Endothelial cell of umbilical vein (primary cell): Measurements from ENCODE around the gene SPDYC. TPM values are rescaled to one million over a fixed set of nuclear protein-coding genes. Genes with fewer than 3 reads are reported as not detected.

Experiments used
- BruUV-seq: library from RNA; stranded (reverse); fragments of 400-500 nt; replicated peaks from 2 replicates; lab custom pipeline; 2021; lab: Mats Ljungman, UMichigan
- CTCF ChIA-PET: fragments of 300-600, 350-600 bp; sonication (Branson Sonifier 250); formaldehyde crosslinking; loops from one replicate; lab custom pipeline; 2021; ENCODE audit warnings: antibody characterized with exemption, inconsistent platforms; lab: Charles Lee
- POLR2A ChIA-PET: fragments of 300-600, 350-600 bp; sonication (Branson Sonifier 250); formaldehyde crosslinking; loops from one replicate; lab custom pipeline; 2021; ENCODE audit warnings: antibody characterized with exemption, inconsistent platforms; lab: Charles Lee
- DNase-seq: peaks from one replicate; pipeline ENCODE4 v3.0.0-alpha.2; 2011; ENCODE audit warnings: low read depth, low spot score
- FAIRE-seq: peaks from 2 replicates; lab custom pipeline; 2011; peaks lifted over from hg19 to GRCh38; lab: Jason Lieb, UNC
- H2AFZ ChIP-seq: 2 replicates; pipeline ENCODE4 v1.6.0; 2012; ENCODE audit warnings: low read depth, low read length, control low read depth, inconsistent platforms
- H3K27ac ChIP-seq: 2 replicates; pipeline ENCODE4 v1.5.1; 2011; ENCODE audit warnings: low read depth, mild to moderate bottlenecking, control low read depth, low read length, moderate library complexity; ENCODE audit not compliant: insufficient read depth
- H3K27me3 ChIP-seq, 2 experiments: 2 replicates each; pipeline versions ENCODE4 v1.6.0 to v1.6.1; 2011; ENCODE audit warnings: low read length in 2 of 2, mixed read lengths in 1 of 2; ENCODE audit not compliant: control insufficient read depth in 2 of 2, insufficient read depth in 2 of 2
- H3K36me3 ChIP-seq, 2 experiments: 2 replicates in 1 of 2; 3 replicates in 1 of 2; pipeline ENCODE4 v1.5.1; 2011; ENCODE audit warnings: low read length in 2 of 2, mild to moderate bottlenecking in 1 of 2, moderate library complexity in 1 of 2; ENCODE audit not compliant: control insufficient read depth in 2 of 2, insufficient read depth in 2 of 2; ENCODE audit errors: extremely low read depth in 1 of 2
- H3K4me1 ChIP-seq: 3 replicates; pipeline ENCODE4 v1.5.1; 2011; ENCODE audit warnings: mild to moderate bottlenecking, low read length; ENCODE audit not compliant: control insufficient read depth, insufficient read depth; ENCODE audit errors: extremely low read depth
- H3K4me2 ChIP-seq: 2 replicates; pipeline ENCODE4 v1.6.1; 2011; ENCODE audit warnings: low read length, control low read depth, mixed read lengths; ENCODE audit not compliant: insufficient read depth
- H3K4me3 ChIP-seq, 3 experiments: fragments of 200-600 bp in 1 of 3; sonication (generic), shearing (Covaris generic) in 1 of 3; replicated peaks in 1 of 3; 2 replicates each; pipeline ENCODE4 v1.5.1; 2011 to 2016; ENCODE audit warnings: control low read depth in 3 of 3, low read length in 3 of 3, mild to moderate bottlenecking in 2 of 3, inconsistent platforms in 1 of 3, low read depth in 1 of 3, moderate library complexity in 1 of 3; ENCODE audit not compliant: insufficient read depth in 1 of 3
- H3K79me2 ChIP-seq: 2 replicates; pipeline ENCODE4 v1.6.0; 2012; ENCODE audit warnings: low read length, inconsistent platforms; ENCODE audit not compliant: control insufficient read depth, insufficient read depth
- H3K9ac ChIP-seq: replicated peaks from 2 replicates; pipeline ENCODE3; 2011; ENCODE audit warnings: low read length, control low read depth; ENCODE audit not compliant: insufficient read depth; ENCODE audit errors: extremely low read depth
- H3K9me1 ChIP-seq: replicated peaks from 3 replicates; pipeline ENCODE4 v1.6.0; 2011; ENCODE audit warnings: mild to moderate bottlenecking, low read length; ENCODE audit not compliant: control insufficient read depth, insufficient read depth; ENCODE audit errors: extremely low read depth
- H3K9me3 ChIP-seq: replicated peaks from 2 replicates; pipeline ENCODE4 v1.5.1; 2012; ENCODE audit warnings: low read length, inconsistent platforms; ENCODE audit not compliant: control insufficient read depth, insufficient read depth
- H4K20me1 ChIP-seq: replicated peaks from 2 replicates; pipeline ENCODE3; 2011; ENCODE audit warnings: mild to moderate bottlenecking, low read length; ENCODE audit not compliant: control insufficient read depth, insufficient read depth; ENCODE audit errors: extremely low read depth
- CTCF ChIP-seq, 2 donors: IDR thresholded peaks; 1 replicate in 1 of 2; 2 replicates in 1 of 2; pipeline ENCODE4 v1.5.1; 2011; ENCODE audit warnings: low read length in 2 of 2, mild to moderate bottlenecking in 2 of 2, moderate library complexity in 2 of 2, control low read depth in 1 of 2, inconsistent platforms in 1 of 2, low read depth in 1 of 2; ENCODE audit not compliant: insufficient read depth in 1 of 2; ENCODE audit errors: extremely low read depth in 1 of 2
- EZH2 ChIP-seq: IDR thresholded peaks from 2 replicates; pipeline ENCODE4 v1.6.1; 2012; ENCODE audit warnings: borderline replicate concordance, low read depth, mild to moderate bottlenecking, moderate library complexity, low read length, inconsistent platforms; ENCODE audit not compliant: severe bottlenecking
- FOS ChIP-seq: IDR thresholded peaks from 2 replicates; pipeline ENCODE4 v1.6.1; 2011; ENCODE audit warnings: mild to moderate bottlenecking, low read length, moderate library complexity, borderline replicate concordance; ENCODE audit not compliant: insufficient read depth
- GATA2 ChIP-seq: IDR thresholded peaks from 2 replicates; pipeline ENCODE4 v1.7.0; 2011; ENCODE audit warnings: low read depth, mild to moderate bottlenecking, moderate library complexity, mixed read lengths, low read length; ENCODE audit not compliant: insufficient read length, insufficient read depth
- JUN ChIP-seq: IDR thresholded peaks from 2 replicates; pipeline ENCODE4 v1.6.1; 2011; ENCODE audit warnings: borderline replicate concordance, low read depth; ENCODE audit not compliant: insufficient read length, insufficient read depth
- MYC ChIP-seq: IDR thresholded peaks from one replicate; pipeline ENCODE4 v1.6.1; 2011; ENCODE audit warnings: mild to moderate bottlenecking, low read depth, low read length
- POLR2A ChIP-seq: IDR thresholded peaks from 2 replicates; pipeline ENCODE4 v1.6.1; 2012; ENCODE audit warnings: low read depth, mild to moderate bottlenecking, control low read depth, low read length
- POLR2AphosphoS5 ChIP-seq: IDR thresholded peaks from 2 replicates; pipeline ENCODE4 v1.6.1; 2012; ENCODE audit warnings: low read depth, mild to moderate bottlenecking, control low read depth, low read length, moderate library complexity; ENCODE audit not compliant: insufficient read depth
- dilution Hi-C: fragments of 300-500 bp; cut with MboI; formaldehyde crosslinking; loops from one replicate; pipeline ENCODE4 v1.15.0; 2019; ENCODE audit warnings: low sequenced_read_pairs; ENCODE audit not compliant: extremely low pct_ligation_motif_present
- intact Hi-C: fragments of 100-400 bp; cut with micrococcal nuclease; formaldehyde crosslinking; loops from one replicate; pipeline ENCODE4 v1.10.0; 2022
- polyA plus RNA-seq, 4 experiments: library from polyadenylated mRNA; depleted of rRNA in 3 of 4; stranded (reverse) in 3 of 4; unstranded in 1 of 4; fragments of >200 nt; gene quantifications; 2 replicates each; pipeline versions ENCODE4 v1.2.1 to v1.2.3, GENCODE V29; 2011 to 2012; ENCODE audit warnings: missing spikeins in 1 of 4
- total RNA-seq: library from RNA; stranded (reverse); gene quantifications from 2 replicates; pipeline ENCODE4 v1.2.3, GENCODE V29; 2021
- TF ChIP-seq, protein P1 (sequence below): IDR thresholded peaks from 2 replicates; pipeline ENCODE4 v1.6.1; 2011; ENCODE audit not compliant: insufficient read depth, insufficient read length

SPDYC gene
- total and polyA plus RNA-seq, 2 donors (not counting 3 experiments of a cell fraction or from before 2014, with no cell fraction given), result not detected

- H3K9me3 ChIP-seq, result no peaks in the 10 kb centered on the region
- no peak for DNase-seq
- no peaks in the 10 kb centered on the region for H3K79me2 ChIP-seq
- no peak overlapping the region for H3K27ac ChIP-seq
- TF ChIP-seq JUN (no peak), FOS (no peak), EZH2 (no peak), CTCF (IDR thresholded peaks at IDR 0.05; ENCODE audit: extremely low read depth in 1 of 2, insufficient read depth in 1 of 2, low read depth in 1 of 2, low read length in 2 of 2) (no peak), POLR2A (no peak), GATA2 (no peak), MYC (no peak), POLR2AphosphoS5 (no peak)
- TF ChIP-seq, protein P1, sequence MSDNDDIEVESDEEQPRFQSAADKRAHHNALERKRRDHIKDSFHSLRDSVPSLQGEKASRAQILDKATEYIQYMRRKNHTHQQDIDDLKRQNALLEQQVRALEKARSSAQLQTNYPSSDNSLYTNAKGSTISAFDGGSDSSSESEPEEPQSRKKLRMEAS, result no peak
- H3K4me2 ChIP-seq, result no peak overlapping the region
- BruUV-seq, result no TSS peak
- ChIA-PET CTCF (interaction anchor here (0.7 to 2.8 kb wide), 5 partner anchors 9 to 110 kb away, joined by 3 to 14 read pairs (median 3); no protein-coding TSS in a partner anchor), POLR2A (no interaction called here)
- no peak overlapping the region for H3K4me3 ChIP-seq
- H3K36me3 ChIP-seq, result no peaks in the 10 kb centered on the region
- H3K4me1 ChIP-seq, result peaks cover 6% of the 10 kb centered on the region
- no peaks in the 10 kb centered on the region for H4K20me1 ChIP-seq
- H3K9me1 ChIP-seq, result no peaks in the 10 kb centered on the region
- H3K9ac ChIP-seq, result no peak overlapping the region
- dilution Hi-C loops, result no loop called here
- H2AFZ ChIP-seq, result no peak overlapping the region
- no peak for FAIRE-seq
- intact Hi-C loops, result no loop called here
- H3K27me3 ChIP-seq, result no peaks in the 10 kb centered on the region
Measured at GRCh38 chr11:65219930-65220213, 49.8 kb downstream of the SPDYC start.
